ENCODE results near the gene SCRN2.

The SCRN2 gene

GRCh38 chr17:47857551-47858455 is 16.7 kb upstream of the SCRN2 start:
- DNase-seq, result no peak
- H3K9me3 Mint-ChIP-seq, result no peaks in the 10 kb centered on the region
- no peaks in the 10 kb centered on the region for H3K36me3 Mint-ChIP-seq (ENCODE audit: low read depth)
- H3K4me1 Mint-ChIP-seq, result peaks cover 4% of the 10 kb centered on the region
- no peak overlapping the region for H3K27ac Mint-ChIP-seq
- H3K4me3 Mint-ChIP-seq, result no peak overlapping the region
- H3K27me3 Mint-ChIP-seq, result peaks cover 38% of the 10 kb centered on the region
- ATAC-seq, result no peak

- ATAC-seq (no peak), DNase-seq (no peak)
- H3K4me3 Mint-ChIP-seq, result no peak overlapping the region
- peaks cover 47% of the 10 kb centered on the region for H3K27me3 Mint-ChIP-seq
- H3K36me3 Mint-ChIP-seq (ENCODE audit: low read depth), result no peaks in the 10 kb centered on the region
- H3K9me3 Mint-ChIP-seq, result no peaks in the 10 kb centered on the region
- H3K27ac Mint-ChIP-seq, result no peak overlapping the region
- H3K4me1 Mint-ChIP-seq, result peaks cover 7% of the 10 kb centered on the region
Observed at GRCh38 chr17:47856830-47857229, 15.8 kb upstream of the SCRN2 start.

GRCh38 chr17:47855737-47856136 is 14.7 kb upstream of the SCRN2 start:
- Mint-ChIP-seq H3K27me3 (peaks cover 52% of the 10 kb centered on the region), H3K9me3 (no peaks in the 10 kb centered on the region), H3K4me1 (peaks cover 11% of the 10 kb centered on the region), H3K4me3 (no peak overlapping the region), H3K36me3 (ENCODE audit: low read depth) (no peaks in the 10 kb centered on the region), H3K27ac (no peak overlapping the region)
- ATAC-seq (no peak), DNase-seq (no peak)

GRCh38 chr17:47853616-47854015 is 12.5 kb upstream of the SCRN2 start:
- H3K36me3 Mint-ChIP-seq (ENCODE audit: low read depth), result no peaks in the 10 kb centered on the region
- H3K27ac Mint-ChIP-seq, result no peak overlapping the region
- ATAC-seq (no peak), DNase-seq (no peak)
- peaks cover 19% of the 10 kb centered on the region for H3K4me1 Mint-ChIP-seq
- peaks cover 67% of the 10 kb centered on the region for H3K27me3 Mint-ChIP-seq
- H3K9me3 Mint-ChIP-seq, result no peaks in the 10 kb centered on the region
- no peak overlapping the region for H3K4me3 Mint-ChIP-seq

- Mint-ChIP-seq H3K4me1 (peaks cover 19% of the 10 kb centered on the region), H3K27ac (no peak overlapping the region), H3K4me3 (peak overlapping the region; percentile 24), H3K27me3 (peaks cover 73% of the 10 kb centered on the region), H3K36me3 (ENCODE audit: low read depth) (no peaks in the 10 kb centered on the region), H3K9me3 (no peaks in the 10 kb centered on the region)
- DNase-seq, result peak; percentile 20
- ATAC-seq, result no peak
Observed at GRCh38 chr17:47852113-47852949, 11.3 kb upstream of the SCRN2 start.

- ATAC-seq (no peak), DNase-seq (no peak)
- Mint-ChIP-seq H3K4me3 (peak overlapping the region; percentile 24), H3K9me3 (no peaks in the 10 kb centered on the region), H3K4me1 (peaks cover 19% of the 10 kb centered on the region), H3K27ac (no peak overlapping the region), H3K27me3 (peaks cover 79% of the 10 kb centered on the region), H3K36me3 (ENCODE audit: low read depth) (no peaks in the 10 kb centered on the region)
Observed at GRCh38 chr17:47851764-47852112, 10.7 kb upstream of the SCRN2 start.

- Mint-ChIP-seq H3K36me3 (ENCODE audit: low read depth) (no peaks in the 10 kb centered on the region), H3K27me3 (peaks cover 84% of the 10 kb centered on the region), H3K4me3 (peak within 1 kb of the TSS; percentile 24), H3K27ac (no peak within 1 kb of the TSS), H3K9me3 (no peaks in the 10 kb centered on the region), H3K4me1 (peaks cover 19% of the 10 kb centered on the region)
- peak; percentile 73 for DNase-seq
- peak; percentile 79 for ATAC-seq
Observed at GRCh38 chr17:47850692-47851573, 9.9 kb upstream of the SCRN2 start, which contains the start of gene SP6. TSS of gene SP6 (minus strand) at chr17:47851163. CDS start at chr17:47848429, 2,734 bp downstream.

- ATAC-seq (no peak), DNase-seq (no peak)
- H3K4me1 Mint-ChIP-seq, result peaks cover 19% of the 10 kb centered on the region
- peak overlapping the region; percentile 24 for H3K4me3 Mint-ChIP-seq
- H3K36me3 Mint-ChIP-seq (ENCODE audit: low read depth), result no peaks in the 10 kb centered on the region
- no peaks in the 10 kb centered on the region for H3K9me3 Mint-ChIP-seq
- H3K27ac Mint-ChIP-seq, result no peak overlapping the region
- H3K27me3 Mint-ChIP-seq, result peaks cover 86% of the 10 kb centered on the region
Observed at GRCh38 chr17:47850373-47850691, 9.3 kb upstream of the SCRN2 start.

GRCh38 chr17:47848198-47848513 is 7.1 kb upstream of the SCRN2 start:
- no peak for ATAC-seq
- Mint-ChIP-seq H3K4me1 (peaks cover 20% of the 10 kb centered on the region), H3K4me3 (no peak overlapping the region), H3K36me3 (ENCODE audit: low read depth) (no peaks in the 10 kb centered on the region), H3K9me3 (no peaks in the 10 kb centered on the region), H3K27me3 (peaks cover 76% of the 10 kb centered on the region), H3K27ac (no peak overlapping the region)
- no peak for DNase-seq

- peaks cover 70% of the 10 kb centered on the region for H3K27me3 Mint-ChIP-seq
- DNase-seq (peak; percentile 38), ATAC-seq (peak; percentile 21)
- no peaks in the 10 kb centered on the region for H3K9me3 Mint-ChIP-seq
- peaks cover 24% of the 10 kb centered on the region for H3K4me1 Mint-ChIP-seq
- H3K27ac Mint-ChIP-seq, result no peak overlapping the region
- no peak overlapping the region for H3K4me3 Mint-ChIP-seq
- no peaks in the 10 kb centered on the region for H3K36me3 Mint-ChIP-seq (ENCODE audit: low read depth)
Observed at GRCh38 chr17:47847341-47848197, 6.5 kb upstream of the SCRN2 start.

GRCh38 chr17:47846716-47847340 is 5.8 kb upstream of the SCRN2 start:
- H3K4me1 Mint-ChIP-seq, result peaks cover 23% of the 10 kb centered on the region
- H3K27me3 Mint-ChIP-seq, result peaks cover 63% of the 10 kb centered on the region
- no peaks in the 10 kb centered on the region for H3K36me3 Mint-ChIP-seq (ENCODE audit: low read depth)
- no peak overlapping the region for H3K4me3 Mint-ChIP-seq
- DNase-seq, result no peak
- H3K9me3 Mint-ChIP-seq, result no peaks in the 10 kb centered on the region
- H3K27ac Mint-ChIP-seq, result no peak overlapping the region
- ATAC-seq, result no peak

GRCh38 chr17:47845716-47846075 is 4.6 kb upstream of the SCRN2 start:
- Mint-ChIP-seq H3K4me3 (no peak overlapping the region), H3K27ac (no peak overlapping the region), H3K4me1 (peaks cover 25% of the 10 kb centered on the region), H3K9me3 (no peaks in the 10 kb centered on the region), H3K27me3 (peaks cover 58% of the 10 kb centered on the region), H3K36me3 (ENCODE audit: low read depth) (no peaks in the 10 kb centered on the region)
- DNase-seq, result no peak
- no peak for ATAC-seq

GRCh38 chr17:47844814-47845715 is 4.0 kb upstream of the SCRN2 start:
- Mint-ChIP-seq H3K4me1 (peaks cover 25% of the 10 kb centered on the region), H3K36me3 (ENCODE audit: low read depth) (no peaks in the 10 kb centered on the region), H3K9me3 (no peaks in the 10 kb centered on the region), H3K4me3 (no peak overlapping the region), H3K27me3 (peaks cover 52% of the 10 kb centered on the region), H3K27ac (no peak overlapping the region)
- no peak for ATAC-seq
- DNase-seq, result no peak

Data from activated naive CD8-positive, alpha-beta T cell treated with anti-CD3 and anti-CD28 coated beads, Interleukin-2, amount 50 U/mL, for 24 hours (primary cell).